ENCODE measurements around the gene FGF13.

- no peak for TF ChIP-seq CTCF (IDR thresholded peaks at IDR 0.05)
- TF ChIP-seq POLR2A (IDR thresholded peaks at IDR 0.05) = no peak
Measured at GRCh38 chrX:138692591-138692990, 18.9 kb downstream of the FGF13 start.
